NCI-H2081 treated with DMSO at 0.1 percent for 48 hours (cell line): ENCODE measurements around the gene BARHL2.

Source experiments
- DNase-seq: peaks from one replicate; lab custom pipeline; 2025; lab: John Stamatoyannopoulos, UW

The BARHL2 gene

DNA sequence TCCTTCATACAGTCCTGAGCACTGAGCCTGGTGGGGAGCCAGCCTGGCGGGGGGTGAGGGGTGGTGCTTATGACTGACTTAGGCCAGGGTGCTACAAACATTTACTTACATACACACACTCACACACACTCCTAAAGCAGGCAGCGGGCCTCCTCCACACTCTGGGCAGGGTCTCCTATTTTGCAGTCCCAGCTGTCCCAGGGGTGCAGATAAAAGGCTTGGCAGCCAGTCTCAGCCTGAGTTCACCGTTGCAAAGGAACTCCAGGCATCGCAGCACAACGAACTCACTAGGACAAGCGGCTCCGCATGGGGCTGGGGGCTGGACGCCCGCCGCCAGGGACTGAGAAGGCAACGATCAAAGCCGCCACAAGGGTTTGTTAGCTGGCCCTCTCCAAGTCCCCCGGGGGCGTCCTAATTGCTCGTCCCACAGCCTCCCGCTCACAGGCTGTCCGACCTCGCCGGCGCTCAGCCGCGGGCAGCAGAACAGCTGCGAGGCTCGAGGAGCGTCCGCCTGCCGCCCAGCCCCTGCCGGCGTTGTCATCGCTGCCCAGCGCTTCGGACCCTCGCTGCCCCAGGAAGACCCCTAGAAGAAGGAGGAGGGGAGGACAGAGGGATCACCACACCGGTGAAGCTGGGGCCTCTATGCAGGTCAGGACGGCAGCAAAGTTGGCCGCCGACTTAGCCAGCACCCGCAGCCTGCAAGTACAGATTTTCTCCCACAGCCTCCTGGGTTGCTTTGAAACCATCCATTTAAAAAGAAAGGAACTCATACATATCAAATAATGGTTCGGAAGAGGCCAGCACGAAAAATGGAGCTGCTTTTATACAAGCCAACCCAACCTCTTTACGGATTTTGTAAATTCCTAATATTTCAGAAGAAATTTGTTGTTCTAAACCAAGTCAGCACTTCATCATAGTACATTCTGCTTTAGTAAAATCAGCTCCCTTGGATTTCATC, 6.2 kb downstream of the BARHL2 start:
- DNase-seq = no peak

DNA sequence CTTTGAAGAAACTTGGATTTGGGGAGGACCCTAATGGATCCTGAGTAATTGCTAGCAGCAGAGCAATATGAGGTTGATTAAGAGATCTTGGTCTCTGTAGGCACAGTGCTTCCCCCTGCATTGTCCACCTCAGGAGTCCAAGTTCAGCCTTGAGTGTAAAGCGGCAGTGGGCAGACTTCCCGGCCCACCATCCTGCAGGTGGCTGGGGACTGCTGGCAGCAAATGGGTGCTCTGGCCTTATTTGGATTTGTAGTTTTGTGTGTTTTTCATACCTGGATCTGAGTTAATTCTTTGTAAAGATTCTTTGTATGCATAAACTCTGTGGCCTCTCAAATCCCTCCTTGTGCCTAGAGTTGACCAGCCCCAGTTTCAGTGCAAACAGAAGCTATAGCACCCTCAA, 7.6 kb downstream of the BARHL2 start:
- DNase-seq = no peak

DNA sequence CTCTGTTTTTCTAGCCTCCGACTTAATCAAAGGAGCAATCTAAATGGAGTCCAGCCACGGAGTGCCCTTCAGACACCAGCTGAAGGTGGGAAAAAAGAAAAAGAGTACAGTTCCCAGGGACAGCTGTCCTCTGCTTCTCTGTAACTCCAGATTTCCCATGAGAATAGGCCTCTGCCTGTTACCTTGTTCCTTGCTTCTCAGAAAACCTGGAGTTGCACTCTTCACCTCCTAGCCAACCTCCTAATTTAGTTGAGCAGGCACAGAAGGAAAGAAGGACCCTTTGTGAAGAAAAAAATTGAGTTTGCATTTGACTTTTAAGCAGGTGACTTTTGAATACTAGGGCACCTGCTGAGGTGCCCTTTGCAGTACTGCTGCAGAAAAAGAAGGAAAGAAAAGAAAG, 8.3 kb downstream of the BARHL2 start:
- DNase-seq = no peak

DNA sequence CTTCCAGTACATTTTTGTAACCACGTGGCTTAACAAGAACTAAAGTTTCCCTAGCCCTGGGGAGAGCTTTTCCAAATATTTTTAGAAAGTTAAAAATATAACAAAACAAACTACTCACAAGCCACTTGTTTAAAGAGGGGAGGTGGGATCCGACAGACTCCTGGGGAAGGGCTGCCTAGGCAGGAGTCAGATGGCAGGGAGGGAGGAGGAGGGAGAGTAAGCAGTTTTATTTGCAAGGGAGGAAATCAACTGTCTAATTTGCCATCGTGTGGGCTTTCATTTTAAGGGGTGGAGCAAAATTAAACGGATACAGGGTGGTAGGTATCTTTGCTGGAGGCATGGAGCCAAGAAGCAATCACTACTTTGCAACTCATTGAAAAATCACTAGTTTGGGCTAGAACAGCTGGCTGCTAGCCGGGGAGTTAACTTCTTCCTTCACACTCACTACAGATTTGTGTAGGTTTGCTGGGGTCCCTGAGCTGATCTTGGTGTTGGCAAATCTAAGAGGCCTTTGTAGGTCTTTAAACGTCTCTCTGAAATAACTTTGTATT, 8.8 kb downstream of the BARHL2 start:
- no peak for DNase-seq

DNA sequence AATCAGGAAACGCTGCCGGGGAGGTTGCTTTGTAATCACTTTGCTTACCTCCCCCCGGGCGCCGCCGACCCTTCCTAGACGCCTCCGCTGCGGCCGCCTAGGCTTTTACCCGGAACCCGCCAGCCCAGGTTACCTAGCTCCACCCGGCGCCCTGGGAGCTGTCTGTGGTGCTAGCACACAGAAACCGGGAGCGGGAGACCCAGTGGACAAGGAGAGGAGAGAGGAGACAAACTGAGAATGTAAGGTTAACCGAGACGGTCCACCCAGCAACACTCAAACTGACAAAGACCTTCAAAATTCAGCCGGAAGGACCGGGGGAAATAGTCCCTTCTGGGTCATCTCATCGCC, 9.8 kb downstream of the BARHL2 start:
- DNase-seq = no peak

DNA sequence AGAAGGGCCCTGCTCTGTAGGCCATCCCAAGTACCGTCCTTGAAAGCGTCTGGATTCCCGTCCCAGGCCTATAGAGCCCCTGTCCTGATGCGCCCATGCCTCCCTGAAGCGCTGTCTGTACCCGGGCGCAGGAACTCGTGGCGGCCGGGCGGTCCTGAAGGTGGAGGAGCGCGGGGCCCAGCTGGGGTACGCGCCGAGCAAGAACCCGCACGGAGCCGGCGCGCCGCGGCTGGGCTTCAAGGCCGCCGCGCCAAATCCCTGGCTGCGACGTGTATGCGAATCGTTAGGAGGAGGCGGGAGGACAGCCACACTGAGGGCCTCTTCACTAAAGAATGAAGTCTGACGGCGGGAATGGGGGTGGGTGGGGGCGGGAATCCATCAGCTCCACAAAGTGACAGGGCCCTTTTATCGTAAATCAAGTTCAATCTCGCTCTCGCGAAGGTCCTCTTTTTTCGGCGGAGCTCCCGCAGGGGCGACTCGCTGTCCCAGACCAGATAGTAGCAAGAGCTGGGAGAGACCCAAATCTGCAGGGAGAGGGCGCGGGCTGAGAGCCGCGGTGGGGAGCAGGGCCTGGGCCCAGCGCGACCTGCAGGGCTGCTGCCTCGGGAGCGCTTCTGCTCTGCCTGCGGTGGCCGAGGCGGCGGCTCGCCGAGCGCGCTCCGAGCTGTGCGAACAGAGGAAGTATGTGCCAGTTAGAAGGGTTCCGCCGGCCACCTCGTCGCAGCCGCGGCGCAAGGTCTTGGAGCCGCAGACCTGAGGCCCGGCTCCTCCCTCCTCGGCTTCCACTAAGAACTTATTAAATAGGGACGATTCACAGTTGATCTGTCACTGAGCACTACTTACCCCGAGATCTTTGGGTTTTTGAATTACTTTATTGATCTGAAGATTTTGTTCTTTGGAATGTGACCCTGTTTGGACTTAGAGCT, 10.4 kb downstream of the BARHL2 start:
- DNase-seq = no peak

DNA sequence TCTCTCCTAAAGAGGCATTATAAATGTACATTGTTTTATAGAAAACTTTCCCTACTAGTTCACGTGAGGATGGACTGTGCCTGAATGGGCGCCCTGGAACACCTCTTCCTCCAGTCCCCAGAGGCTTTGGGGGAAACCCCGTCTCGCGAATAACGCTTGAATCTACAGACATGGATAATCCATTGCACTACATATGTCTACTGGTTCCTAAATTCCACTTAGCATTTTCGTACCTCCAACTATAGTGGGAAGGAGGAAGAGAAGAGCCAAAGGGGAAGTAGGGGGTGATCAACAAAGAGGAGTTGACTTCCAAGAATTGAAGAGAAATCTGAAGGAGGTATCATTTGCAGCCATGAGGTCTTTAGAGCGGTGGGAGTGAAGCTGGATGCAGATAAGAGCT, 11.1 kb downstream of the BARHL2 start:
- DNase-seq = no peak

DNA sequence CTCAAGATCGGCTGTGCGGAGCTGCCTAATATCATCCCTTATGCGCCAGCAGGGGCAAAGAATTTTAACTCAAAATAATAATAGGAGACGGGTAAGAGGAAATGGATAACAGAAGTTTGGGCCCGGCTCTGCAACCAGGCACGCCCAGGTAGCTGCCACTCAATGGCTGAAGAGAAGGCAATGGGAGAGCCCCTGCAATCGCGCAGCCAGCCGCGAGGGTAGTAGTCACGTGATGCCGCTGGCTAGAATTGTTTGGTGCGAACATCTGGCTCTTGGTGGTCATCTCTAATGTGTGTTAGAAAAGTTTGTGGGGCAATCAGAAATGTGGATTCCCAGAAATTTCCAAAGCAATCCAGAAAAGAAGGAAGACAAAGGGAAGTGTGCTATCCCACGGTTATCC, 12.3 kb downstream of the BARHL2 start:
- DNase-seq = no peak

DNA sequence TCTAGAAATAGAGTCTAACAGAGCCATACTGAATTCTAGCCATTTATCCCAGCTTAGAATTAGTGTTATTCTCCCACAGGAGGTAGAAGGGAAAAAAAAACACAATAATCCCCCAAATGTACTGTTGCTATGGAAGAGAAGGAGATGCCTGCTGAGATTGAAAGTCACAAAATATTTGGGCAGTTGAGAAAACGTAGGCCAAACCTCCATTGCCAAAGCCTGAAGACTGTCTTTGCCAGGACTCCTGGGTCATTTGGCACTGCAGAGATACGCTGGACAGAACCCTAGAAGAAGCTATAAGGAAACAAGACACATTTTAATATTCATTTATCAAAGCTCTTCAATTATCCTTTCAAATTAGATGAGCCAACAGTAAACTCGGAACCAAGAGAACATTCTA, 22.3 kb downstream of the BARHL2 start:
- no peak for DNase-seq

DNA sequence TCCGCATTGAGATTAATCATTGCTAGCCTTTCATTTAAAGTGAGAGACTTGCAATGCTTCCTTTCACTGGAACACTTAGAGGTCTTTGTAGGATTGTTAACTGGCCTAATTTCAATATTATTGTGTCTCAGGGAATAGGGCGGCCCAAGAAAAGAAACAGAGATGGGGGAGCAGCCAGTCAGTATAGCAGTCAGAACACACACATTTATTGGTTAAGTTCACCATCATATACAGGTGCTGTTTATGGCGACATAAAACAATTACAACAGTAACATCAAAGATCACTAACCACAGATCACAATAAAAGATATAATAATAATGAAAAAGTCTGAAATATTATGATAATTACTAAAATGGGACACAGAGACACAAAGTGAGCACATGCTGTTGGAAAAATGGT, 29.4 kb downstream of the BARHL2 start:
- no peak for DNase-seq

DNA sequence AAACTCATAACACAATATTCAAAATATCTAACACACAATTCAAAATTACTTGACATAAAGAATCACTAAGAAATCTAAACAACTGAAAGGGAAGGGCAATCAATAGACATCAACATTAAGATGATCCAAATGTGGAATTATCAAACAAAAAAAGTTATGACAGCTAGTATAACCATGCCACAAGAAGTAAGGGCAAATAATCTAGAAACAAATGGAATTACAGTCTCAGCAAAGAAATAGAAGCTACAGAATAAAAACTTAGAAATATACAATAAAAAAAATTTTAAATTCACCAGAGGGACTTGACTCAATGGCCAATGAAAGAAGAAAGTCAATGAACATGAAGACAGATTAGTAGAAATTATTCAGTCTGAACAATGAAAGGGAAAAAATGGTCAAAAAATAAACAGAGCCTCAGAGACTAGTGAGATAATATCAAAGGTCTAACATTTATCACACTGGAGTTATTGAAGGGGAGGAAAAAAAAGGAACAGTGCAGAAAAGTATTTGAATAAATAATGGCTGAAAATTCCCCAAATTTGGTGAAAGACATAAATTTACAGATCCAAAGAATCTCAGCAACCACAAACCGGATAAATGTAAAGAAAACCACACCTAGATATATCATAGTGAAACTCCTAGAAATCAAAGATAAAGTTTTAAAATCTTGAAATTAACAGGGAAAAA, 41.8 kb downstream of the BARHL2 start:
- DNase-seq = no peak

DNA sequence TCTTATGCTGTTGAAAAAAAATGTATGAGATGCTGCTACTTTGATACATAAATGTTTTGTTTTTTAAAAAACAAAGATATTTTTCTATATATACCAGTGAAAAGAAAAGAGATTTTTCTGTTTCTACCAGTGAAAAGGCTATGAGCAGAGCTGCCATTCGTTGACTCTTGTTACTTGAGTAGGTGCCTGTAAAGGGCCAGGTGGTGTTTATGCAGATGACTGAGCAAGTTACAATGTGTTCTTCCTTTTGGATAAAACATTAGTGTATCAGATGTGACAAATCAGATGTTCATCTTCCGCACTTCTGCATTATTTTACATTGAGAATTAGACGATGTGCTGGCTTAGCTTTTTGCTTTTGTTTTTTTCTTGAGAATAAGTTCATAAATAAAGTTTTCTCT, 45.4 kb downstream of the BARHL2 start:
- no peak for DNase-seq

DNA sequence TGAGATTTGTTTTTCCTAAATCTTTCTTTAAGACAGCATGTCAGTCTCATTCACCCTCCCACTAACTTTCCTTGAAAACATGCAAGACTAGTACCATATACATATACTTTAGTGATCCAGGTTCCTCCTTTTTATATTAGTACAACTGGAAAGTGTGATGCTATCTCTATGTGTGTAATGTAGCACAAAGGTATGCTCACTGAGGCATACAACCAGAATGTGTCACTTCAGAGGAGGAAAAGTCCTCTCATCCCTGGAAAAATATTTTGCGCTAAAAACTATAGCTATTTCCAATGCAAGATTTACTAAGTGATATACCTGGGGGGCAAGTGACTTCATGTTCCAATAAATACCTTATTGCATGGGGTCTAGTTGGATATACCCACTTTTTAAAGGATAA, 45.9 kb downstream of the BARHL2 start:
- DNase-seq = no peak
